Neutrophil (primary cell): ENCODE data around the gene CCDC80.

Experiments used
- H3K27ac ChIP-seq: fragments of 200-600 bp; sonication (generic); 2 replicates; pipeline ENCODE4 v1.5.1; 2016; ENCODE audit warnings: mild to moderate bottlenecking, moderate library complexity
- H3K27me3 ChIP-seq: fragments of 200-600 bp; sonication (generic); 2 replicates; pipeline ENCODE4 v1.6.0; 2016; ENCODE audit warnings: mild to moderate bottlenecking
- H3K36me3 ChIP-seq: fragments of 200-600 bp; sonication (generic); 2 replicates; pipeline ENCODE4 v1.5.1; 2017
- H3K4me1 ChIP-seq, 2 experiments: fragments of 200-600 bp in 1 of 2; sonication (generic) in 1 of 2; 1 replicate in 1 of 2; 2 replicates in 1 of 2; pipeline versions ENCODE4 v1.5.1 to v1.6.1; 2013 to 2016; ENCODE audit warnings: low read depth in 1 of 2, low read length in 1 of 2, mild to moderate bottlenecking in 1 of 2, moderate library complexity in 1 of 2; ENCODE audit not compliant: control insufficient read depth in 1 of 2, insufficient read depth in 1 of 2
- H3K4me3 ChIP-seq, 2 experiments: fragments of 200-600 bp in 1 of 2; sonication (generic) in 1 of 2; 1 replicate in 1 of 2; 2 replicates in 1 of 2; pipeline ENCODE4 v1.5.1; 2013 to 2016; ENCODE audit warnings: low read depth in 1 of 2, low read length in 1 of 2, mild to moderate bottlenecking in 1 of 2, moderate library complexity in 1 of 2
- H3K9me3 ChIP-seq: fragments of 200-600 bp; sonication (generic); 2 replicates; pipeline ENCODE4 v1.5.1; 2016
- TF ChIP-seq, protein P1 (sequence below): fragments of 200-600 bp; sonication (generic); IDR thresholded peaks from 2 replicates; pipeline ENCODE4 v1.5.1; 2016; ENCODE audit warnings: antibody characterized with exemption

Gene CCDC80

DNA sequence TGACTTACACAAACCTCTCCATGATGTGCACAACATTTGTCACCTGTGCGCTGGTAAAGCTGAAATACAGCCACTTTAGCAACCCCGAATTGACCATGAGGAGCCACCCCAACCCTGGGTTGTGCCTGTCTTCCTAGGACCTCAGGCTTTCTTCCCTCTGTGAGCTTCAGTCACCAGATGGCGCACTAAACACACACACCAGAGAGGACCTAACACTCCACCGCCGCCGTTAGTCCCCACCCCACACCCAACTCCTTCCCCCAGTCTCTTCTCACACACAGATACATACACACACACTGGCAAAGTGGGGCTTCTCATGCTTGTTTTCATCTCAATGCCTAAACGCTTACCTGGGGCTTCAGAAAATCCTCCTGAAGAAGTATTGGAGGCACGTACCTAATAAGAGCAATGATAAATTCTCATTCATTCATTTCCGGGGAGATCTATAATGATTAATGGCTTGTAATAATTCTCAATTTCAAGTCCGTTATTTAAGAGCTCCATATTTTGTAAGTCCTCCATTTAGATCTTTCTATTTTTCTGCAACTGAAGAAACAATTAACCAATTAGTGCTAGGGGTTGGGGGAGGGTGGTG, 2.1 kb upstream of the CCDC80 start:
- no peak overlapping the region for H3K27ac ChIP-seq
- H3K4me1 ChIP-seq, result peaks cover 3 to 7% of the 10 kb centered on the region in 2 experiments
- H3K27me3 ChIP-seq, result peaks cover 38% of the 10 kb centered on the region
- no peaks in the 10 kb centered on the region for H3K9me3 ChIP-seq
- H3K36me3 ChIP-seq, result no peaks in the 10 kb centered on the region
- no peak overlapping the region for H3K4me3 ChIP-seq
- TF ChIP-seq, protein P1, sequence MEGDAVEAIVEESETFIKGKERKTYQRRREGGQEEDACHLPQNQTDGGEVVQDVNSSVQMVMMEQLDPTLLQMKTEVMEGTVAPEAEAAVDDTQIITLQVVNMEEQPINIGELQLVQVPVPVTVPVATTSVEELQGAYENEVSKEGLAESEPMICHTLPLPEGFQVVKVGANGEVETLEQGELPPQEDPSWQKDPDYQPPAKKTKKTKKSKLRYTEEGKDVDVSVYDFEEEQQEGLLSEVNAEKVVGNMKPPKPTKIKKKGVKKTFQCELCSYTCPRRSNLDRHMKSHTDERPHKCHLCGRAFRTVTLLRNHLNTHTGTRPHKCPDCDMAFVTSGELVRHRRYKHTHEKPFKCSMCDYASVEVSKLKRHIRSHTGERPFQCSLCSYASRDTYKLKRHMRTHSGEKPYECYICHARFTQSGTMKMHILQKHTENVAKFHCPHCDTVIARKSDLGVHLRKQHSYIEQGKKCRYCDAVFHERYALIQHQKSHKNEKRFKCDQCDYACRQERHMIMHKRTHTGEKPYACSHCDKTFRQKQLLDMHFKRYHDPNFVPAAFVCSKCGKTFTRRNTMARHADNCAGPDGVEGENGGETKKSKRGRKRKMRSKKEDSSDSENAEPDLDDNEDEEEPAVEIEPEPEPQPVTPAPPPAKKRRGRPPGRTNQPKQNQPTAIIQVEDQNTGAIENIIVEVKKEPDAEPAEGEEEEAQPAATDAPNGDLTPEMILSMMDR, result peak; percentile 47

DNA sequence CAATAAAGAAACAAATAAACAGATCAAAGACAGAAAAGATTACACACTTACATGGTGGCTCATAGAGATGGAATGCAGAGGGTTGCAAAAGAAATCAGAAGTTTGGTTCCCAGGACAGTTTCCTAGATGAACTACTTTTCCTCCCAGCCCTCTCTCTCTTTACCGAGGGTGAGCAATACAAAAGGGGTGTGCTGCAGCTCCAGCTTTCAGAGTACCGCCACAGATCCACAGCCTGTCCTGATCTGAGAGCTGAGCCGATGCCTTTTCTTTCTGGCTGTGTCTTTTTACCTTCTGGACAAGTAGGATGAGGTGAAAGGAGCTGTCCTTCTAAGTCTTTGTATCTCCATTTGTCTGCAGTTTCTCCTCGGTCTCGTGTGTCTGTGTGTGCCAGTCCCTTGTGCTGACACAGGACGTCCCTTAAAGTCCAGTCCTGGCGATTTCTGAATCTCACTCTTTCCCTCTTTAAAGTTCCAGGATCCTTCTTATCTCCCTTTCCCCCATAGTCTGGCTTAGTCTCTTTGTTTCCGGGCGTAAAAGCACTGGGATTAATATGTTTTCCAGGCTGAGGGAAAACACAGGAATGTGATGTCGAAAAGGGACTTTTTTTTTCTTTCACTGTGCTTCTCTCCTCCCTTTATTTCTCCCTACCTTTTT, 540 bp downstream of the CCDC80 start:
- no peaks in the 10 kb centered on the region for H3K9me3 ChIP-seq
- no peaks in the 10 kb centered on the region for H3K36me3 ChIP-seq
- H3K4me1 ChIP-seq, result peaks cover 3 to 7% of the 10 kb centered on the region in 2 experiments
- no peak overlapping the region for H3K4me3 ChIP-seq
- peaks cover 38% of the 10 kb centered on the region for H3K27me3 ChIP-seq
- TF ChIP-seq, protein P1, result no peak
- no peak overlapping the region for H3K27ac ChIP-seq

DNA sequence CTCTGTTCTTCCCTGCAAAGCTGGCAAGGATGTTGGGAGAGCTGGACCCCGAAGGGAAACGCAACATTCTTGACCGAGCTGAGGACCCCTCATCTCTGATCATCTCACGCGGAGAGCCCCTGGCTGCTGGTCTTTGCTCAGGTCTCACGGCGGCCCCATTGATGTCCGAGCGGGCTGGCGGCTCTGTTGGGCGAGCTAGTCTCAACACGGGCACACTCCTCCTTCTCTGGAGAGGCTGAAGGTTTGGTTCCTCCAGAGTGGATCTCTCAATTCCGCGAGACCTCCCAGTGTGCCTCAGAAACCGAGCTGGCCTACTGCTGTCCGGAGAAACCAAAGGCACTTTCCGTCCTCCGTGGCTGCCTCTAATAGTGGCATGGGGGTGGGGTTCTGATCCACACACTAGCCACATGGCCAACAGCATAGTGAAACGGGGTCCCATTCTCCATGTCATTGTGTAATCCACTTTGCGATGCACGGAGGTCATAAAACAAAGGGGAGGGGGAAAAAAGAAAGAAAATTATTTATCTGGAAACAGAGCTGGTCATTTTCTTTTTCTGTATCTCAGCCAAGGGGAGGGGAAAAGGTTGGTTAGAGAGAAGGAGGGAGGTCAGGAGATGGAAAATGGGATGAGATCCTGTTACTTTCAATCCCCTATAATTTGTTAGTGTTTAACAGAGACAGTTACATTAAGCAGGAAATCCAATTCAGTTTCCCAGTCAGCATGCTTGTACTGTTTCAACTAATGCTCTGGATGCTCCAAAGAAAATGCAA, 1.3 kb downstream of the CCDC80 start:
- peaks cover 3 to 7% of the 10 kb centered on the region in 2 experiments for H3K4me1 ChIP-seq
- no peaks in the 10 kb centered on the region for H3K9me3 ChIP-seq
- H3K27me3 ChIP-seq, result peaks cover 38% of the 10 kb centered on the region
- H3K4me3 ChIP-seq, result no peak overlapping the region
- no peaks in the 10 kb centered on the region for H3K36me3 ChIP-seq
- TF ChIP-seq, protein P1, result no peak
- H3K27ac ChIP-seq, result no peak overlapping the region

DNA sequence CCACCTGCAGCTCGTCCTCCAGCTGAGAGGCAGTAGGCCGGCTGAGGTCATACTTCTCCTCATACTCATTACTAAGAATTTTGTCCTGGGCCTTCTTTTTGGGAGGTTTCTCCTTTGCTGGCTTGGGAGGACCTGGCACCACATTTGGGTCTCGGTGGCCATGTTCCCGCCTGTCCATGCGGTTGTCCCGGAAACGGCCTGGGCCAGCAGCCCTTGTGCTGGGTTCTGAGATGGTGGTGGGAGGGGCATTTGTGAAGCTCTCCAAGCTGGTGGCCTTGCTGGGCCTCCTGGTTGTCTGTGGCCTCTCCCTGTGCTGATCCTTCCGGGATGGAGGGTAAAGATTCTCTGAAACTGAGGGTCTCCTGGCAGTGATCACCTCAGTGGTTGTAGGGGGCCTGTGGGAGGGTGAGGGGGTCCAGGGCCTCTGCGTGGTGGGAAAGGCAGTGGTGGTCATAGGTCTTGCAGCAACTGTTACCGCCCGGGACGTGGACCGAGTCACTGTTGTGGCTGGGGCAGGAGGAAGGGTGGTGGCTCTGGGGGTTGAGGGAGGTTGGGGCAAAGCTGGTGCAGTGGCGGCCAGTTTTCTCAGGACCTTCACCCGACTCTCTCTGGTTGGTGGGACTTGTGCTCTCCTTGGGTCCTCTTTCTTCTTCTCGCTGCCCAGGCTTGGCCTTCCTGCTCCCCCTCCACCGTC, 2.5 kb downstream of the CCDC80 start:
- TF ChIP-seq, protein P1, result no peak
- H3K4me1 ChIP-seq, result peaks cover 3 to 7% of the 10 kb centered on the region in 2 experiments
- H3K36me3 ChIP-seq, result no peaks in the 10 kb centered on the region
- peaks cover 30% of the 10 kb centered on the region for H3K27me3 ChIP-seq
- H3K27ac ChIP-seq, result no peak overlapping the region
- H3K4me3 ChIP-seq, result no peak overlapping the region
- H3K9me3 ChIP-seq, result no peaks in the 10 kb centered on the region

DNA sequence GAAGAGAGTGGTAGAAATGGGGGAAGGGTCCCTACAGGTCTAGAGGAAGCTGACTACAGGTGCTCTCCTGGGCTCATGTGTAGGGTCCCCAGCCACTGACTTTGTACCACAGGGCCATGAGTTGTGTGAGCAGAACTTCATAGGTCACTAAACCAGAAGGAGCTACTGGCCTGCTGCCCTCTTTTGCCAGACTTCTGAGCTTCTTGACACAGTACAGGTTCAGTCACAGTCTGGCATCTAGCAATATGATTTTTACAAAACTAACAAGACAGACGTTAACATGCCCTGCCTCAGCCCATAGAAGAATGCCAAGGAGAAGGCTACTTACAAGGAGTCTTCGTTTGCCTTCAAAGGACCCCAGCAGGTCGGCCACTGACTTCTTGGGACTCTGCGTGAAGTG, 3.2 kb downstream of the CCDC80 start:
- Histone ChIP-seq H3K27ac (no peak overlapping the region), H3K4me1 (no peaks in the 10 kb centered on the region), H3K9me3 (no peaks in the 10 kb centered on the region), H3K36me3 (no peaks in the 10 kb centered on the region), H3K27me3 (peaks cover 30% of the 10 kb centered on the region), H3K4me3 (no peak overlapping the region)
- TF ChIP-seq, protein P1, result no peak
